Measurements from ENCODE around the gene F10.

The F10 gene

GRCh38 chr13:113075711-113076110 lies 46.9 kb upstream of the F10 start:
- Histone ChIP-seq H3K27ac (ENCODE audit: low read length, poor library complexity, severe bottlenecking) (no peak overlapping the region), H3K79me1 (replicated peaks; ENCODE audit: low read length, poor library complexity, severe bottlenecking) (no peaks in the 10 kb centered on the region), H3K4me1 (ENCODE audit: control insufficient read depth, insufficient read depth, low read depth, low read length) (no peaks in the 10 kb centered on the region), H3K4me2 (ENCODE audit: low read length, poor library complexity, severe bottlenecking) (no peak overlapping the region), H4K91ac (ENCODE audit: low read length) (no peak overlapping the region), H2AK5ac (ENCODE audit: low read length, severe bottlenecking) (no peak overlapping the region), H3K18ac (ENCODE audit: low read depth in 1 of 2, low read length in 2 of 2) (no peak overlapping the region), H3K4ac (ENCODE audit: low read depth in 1 of 2, low read length in 2 of 2) (no peak overlapping the region), H2BK120ac (ENCODE audit: low read depth, low read length) (no peak overlapping the region), H2BK15ac (ENCODE audit: low read depth, poor library complexity, severe bottlenecking) (no peak overlapping the region), H3K14ac (ENCODE audit: low read length in 2 of 2) (no peak overlapping the region), H3K4me3 (ENCODE audit: insufficient read depth in 1 of 2, low read depth in 1 of 2, low read length in 2 of 2) (no peak overlapping the region), H3K36me3 (ENCODE audit: control insufficient read depth in 1 of 2, insufficient read depth in 2 of 2, low read depth in 1 of 2, low read length in 2 of 2) (peaks cover 10% of the 10 kb centered on the region in 2 experiments), H2BK5ac (ENCODE audit: low read depth, low read length, poor library complexity, severe bottlenecking) (no peak overlapping the region), H4K8ac (ENCODE audit: low read length) (no peak overlapping the region), H3K9me3 (ENCODE audit: control insufficient read depth, low read length) (no peaks in the 10 kb centered on the region), H3K27me3 (ENCODE audit: control insufficient read depth in 1 of 2, insufficient read depth in 1 of 2, low read length in 2 of 2) (peaks cover 7 to 8% of the 10 kb centered on the region in 2 experiments), H2AFZ (ENCODE audit: low read depth, low read length) (no peak overlapping the region), H3K9ac (ENCODE audit: low read length) (no peak overlapping the region), H2BK12ac (ENCODE audit: low read length in 2 of 2) (no peak overlapping the region), H3K23ac (ENCODE audit: low read length in 2 of 2) (no peak overlapping the region)
- 97% methylated on average over 17 of the region's 17 CpGs for WGBS
- DNase-seq, result no peak

DNA sequence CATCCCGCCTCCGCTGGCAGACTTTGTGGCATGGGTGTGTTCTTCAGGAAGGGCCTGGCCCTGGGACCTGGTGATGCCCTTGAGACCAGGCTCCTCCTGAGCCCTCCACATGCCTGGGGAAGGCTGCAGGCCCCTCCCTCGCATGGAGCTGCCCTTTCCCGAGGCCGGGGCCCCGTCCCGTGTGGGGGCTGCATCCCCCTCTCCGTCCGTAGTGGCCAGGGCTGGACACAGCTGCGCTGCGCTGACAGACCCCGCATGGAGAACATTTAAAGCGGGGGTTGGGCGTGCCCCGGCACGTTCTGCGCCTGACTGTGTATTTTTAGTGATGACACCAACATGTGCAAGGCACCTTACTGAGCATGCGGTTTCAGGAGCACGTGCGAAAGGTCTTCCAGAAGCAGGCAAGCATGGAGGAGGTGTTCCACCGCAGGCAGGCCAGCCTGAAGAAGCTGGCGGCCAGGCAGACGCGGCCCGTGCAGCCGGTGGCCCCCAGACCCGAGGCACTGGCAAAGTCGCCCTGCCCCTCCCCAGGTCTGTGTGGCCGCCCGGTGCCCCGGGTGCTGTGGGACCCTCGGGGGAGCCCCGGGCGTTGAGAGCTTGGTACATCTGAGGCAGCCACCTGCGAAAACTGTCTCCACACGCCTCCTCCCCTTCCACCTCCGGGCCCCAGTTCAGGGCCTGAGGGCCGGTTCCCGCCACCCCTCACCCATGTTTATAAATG lies 45.8 kb upstream of the F10 start:
- WGBS, result 96% methylated on average over 39 of the region's 39 CpGs
- H3K4ac ChIP-seq (ENCODE audit: low read depth in 1 of 2, low read length in 2 of 2), result no peak overlapping the region
- no peak overlapping the region for H2AK5ac ChIP-seq (ENCODE audit: low read length, severe bottlenecking)
- H3K27ac ChIP-seq (ENCODE audit: low read length, poor library complexity, severe bottlenecking), result no peak overlapping the region
- H2AFZ ChIP-seq (ENCODE audit: low read depth, low read length), result no peak overlapping the region
- no peak overlapping the region for H3K4me3 ChIP-seq (ENCODE audit: insufficient read depth in 1 of 2, low read depth in 1 of 2, low read length in 2 of 2)
- H3K18ac ChIP-seq (ENCODE audit: low read depth in 1 of 2, low read length in 2 of 2), result no peak overlapping the region
- H2BK12ac ChIP-seq (ENCODE audit: low read length in 2 of 2), result no peak overlapping the region
- H3K4me1 ChIP-seq (ENCODE audit: control insufficient read depth, insufficient read depth, low read depth, low read length), result no peaks in the 10 kb centered on the region
- H4K91ac ChIP-seq (ENCODE audit: low read length), result no peak overlapping the region
- H3K4me2 ChIP-seq (ENCODE audit: low read length, poor library complexity, severe bottlenecking), result no peak overlapping the region
- no peak overlapping the region for H2BK15ac ChIP-seq (ENCODE audit: low read depth, poor library complexity, severe bottlenecking)
- no peaks in the 10 kb centered on the region for H3K9me3 ChIP-seq (ENCODE audit: control insufficient read depth, low read length)
- no peak overlapping the region for H3K14ac ChIP-seq (ENCODE audit: low read length in 2 of 2)
- H3K79me1 ChIP-seq (replicated peaks; ENCODE audit: low read length, poor library complexity, severe bottlenecking), result no peaks in the 10 kb centered on the region
- no peak overlapping the region for H3K23ac ChIP-seq (ENCODE audit: low read length in 2 of 2)
- H3K36me3 ChIP-seq (ENCODE audit: control insufficient read depth in 1 of 2, insufficient read depth in 2 of 2, low read depth in 1 of 2, low read length in 2 of 2), result peaks cover 4 to 10% of the 10 kb centered on the region in 2 experiments
- H2BK120ac ChIP-seq (ENCODE audit: low read depth, low read length), result no peak overlapping the region
- no peak overlapping the region for H4K8ac ChIP-seq (ENCODE audit: low read length)
- H2BK5ac ChIP-seq (ENCODE audit: low read depth, low read length, poor library complexity, severe bottlenecking), result no peak overlapping the region
- no peak overlapping the region for H3K9ac ChIP-seq (ENCODE audit: low read length)
- H3K27me3 ChIP-seq (ENCODE audit: control insufficient read depth in 1 of 2, insufficient read depth in 1 of 2, low read length in 2 of 2), result peaks cover 8 to 18% of the 10 kb centered on the region in 2 experiments
- DNase-seq, result no peak

DNA sequence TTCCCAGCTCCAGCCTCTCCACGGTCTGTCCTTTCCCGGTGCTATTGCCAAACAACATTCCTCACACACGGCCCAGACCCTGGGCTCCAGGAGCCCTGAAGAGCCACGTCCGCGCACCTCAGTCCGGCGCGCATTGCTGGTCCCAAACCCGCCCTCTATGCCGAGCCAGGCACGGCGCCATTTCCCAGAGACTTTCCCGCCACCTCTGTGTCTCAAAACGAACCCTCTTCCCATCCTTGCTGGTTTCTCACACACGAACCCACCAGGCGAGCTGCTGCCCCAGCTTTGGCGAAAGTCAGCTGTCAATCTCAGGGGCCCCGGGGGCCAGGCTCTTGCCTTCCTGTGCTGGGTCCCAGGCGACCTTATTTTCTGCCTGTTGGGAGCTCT lies 45.0 kb upstream of the F10 start:
- H3K27ac ChIP-seq (ENCODE audit: low read length, poor library complexity, severe bottlenecking), result no peak overlapping the region
- H4K91ac ChIP-seq (ENCODE audit: low read length), result no peak overlapping the region
- no peak overlapping the region for H2BK5ac ChIP-seq (ENCODE audit: low read depth, low read length, poor library complexity, severe bottlenecking)
- H2BK120ac ChIP-seq (ENCODE audit: low read depth, low read length), result no peak overlapping the region
- no peak overlapping the region for H3K9ac ChIP-seq (ENCODE audit: low read length)
- no peak overlapping the region for H3K4ac ChIP-seq (ENCODE audit: low read depth in 1 of 2, low read length in 2 of 2)
- H3K4me1 ChIP-seq (ENCODE audit: control insufficient read depth, insufficient read depth, low read depth, low read length), result no peaks in the 10 kb centered on the region
- no peak overlapping the region for H2AFZ ChIP-seq (ENCODE audit: low read depth, low read length)
- no peak overlapping the region for H3K23ac ChIP-seq (ENCODE audit: low read length in 2 of 2)
- no peak overlapping the region for H3K4me2 ChIP-seq (ENCODE audit: low read length, poor library complexity, severe bottlenecking)
- 78% methylated on average over 20 of the region's 20 CpGs for WGBS
- no peak overlapping the region for H3K14ac ChIP-seq (ENCODE audit: low read length in 2 of 2)
- H4K8ac ChIP-seq (ENCODE audit: low read length), result no peak overlapping the region
- peaks cover 4 to 10% of the 10 kb centered on the region in 2 experiments for H3K36me3 ChIP-seq (ENCODE audit: control insufficient read depth in 1 of 2, insufficient read depth in 2 of 2, low read depth in 1 of 2, low read length in 2 of 2)
- H3K18ac ChIP-seq (ENCODE audit: low read depth in 1 of 2, low read length in 2 of 2), result no peak overlapping the region
- no peak overlapping the region for H3K4me3 ChIP-seq (ENCODE audit: insufficient read depth in 1 of 2, low read depth in 1 of 2, low read length in 2 of 2)
- peaks cover 8 to 21% of the 10 kb centered on the region in 2 experiments for H3K27me3 ChIP-seq (ENCODE audit: control insufficient read depth in 1 of 2, insufficient read depth in 1 of 2, low read length in 2 of 2)
- H2BK12ac ChIP-seq (ENCODE audit: low read length in 2 of 2), result no peak overlapping the region
- no peaks in the 10 kb centered on the region for H3K9me3 ChIP-seq (ENCODE audit: control insufficient read depth, low read length)
- no peak for DNase-seq
- no peak overlapping the region for H2BK15ac ChIP-seq (ENCODE audit: low read depth, poor library complexity, severe bottlenecking)
- no peaks in the 10 kb centered on the region for H3K79me1 ChIP-seq (replicated peaks; ENCODE audit: low read length, poor library complexity, severe bottlenecking)
- H2AK5ac ChIP-seq (ENCODE audit: low read length, severe bottlenecking), result no peak overlapping the region

GRCh38 chr13:113077953-113078901 lies 44.4 kb upstream of the F10 start:
- Histone ChIP-seq H3K36me3 (ENCODE audit: control insufficient read depth in 1 of 2, insufficient read depth in 2 of 2, low read depth in 1 of 2, low read length in 2 of 2) (peaks cover 4 to 10% of the 10 kb centered on the region in 2 experiments), H2AFZ (ENCODE audit: low read depth, low read length) (no peak overlapping the region), H3K27ac (ENCODE audit: low read length, poor library complexity, severe bottlenecking) (no peak overlapping the region), H4K8ac (ENCODE audit: low read length) (no peak overlapping the region), H3K4me3 (ENCODE audit: insufficient read depth in 1 of 2, low read depth in 1 of 2, low read length in 2 of 2) (no peak overlapping the region), H3K9me3 (ENCODE audit: control insufficient read depth, low read length) (no peaks in the 10 kb centered on the region), H2BK12ac (ENCODE audit: low read length in 2 of 2) (no peak overlapping the region), H2BK120ac (ENCODE audit: low read depth, low read length) (no peak overlapping the region), H3K23ac (ENCODE audit: low read length in 2 of 2) (no peak overlapping the region), H3K79me1 (replicated peaks; ENCODE audit: low read length, poor library complexity, severe bottlenecking) (no peaks in the 10 kb centered on the region), H3K4ac (ENCODE audit: low read depth in 1 of 2, low read length in 2 of 2) (no peak overlapping the region), H2AK5ac (ENCODE audit: low read length, severe bottlenecking) (no peak overlapping the region), H3K14ac (ENCODE audit: low read length in 2 of 2) (no peak overlapping the region), H2BK15ac (ENCODE audit: low read depth, poor library complexity, severe bottlenecking) (no peak overlapping the region), H3K4me1 (ENCODE audit: control insufficient read depth, insufficient read depth, low read depth, low read length) (no peaks in the 10 kb centered on the region), H3K9ac (ENCODE audit: low read length) (no peak overlapping the region), H4K91ac (ENCODE audit: low read length) (no peak overlapping the region), H3K27me3 (ENCODE audit: control insufficient read depth in 1 of 2, insufficient read depth in 1 of 2, low read length in 2 of 2) (peaks cover 8 to 25% of the 10 kb centered on the region in 2 experiments), H2BK5ac (ENCODE audit: low read depth, low read length, poor library complexity, severe bottlenecking) (no peak overlapping the region), H3K18ac (ENCODE audit: low read depth in 1 of 2, low read length in 2 of 2) (no peak overlapping the region), H3K4me2 (ENCODE audit: low read length, poor library complexity, severe bottlenecking) (no peak overlapping the region)
- no peak for DNase-seq
- 91% methylated on average over 42 of the region's 42 CpGs for WGBS

Data from mesenchymal stem cell (in vitro differentiated cells and primary cell).